Stimulated activated CD4-positive, alpha-beta T cell treated with anti-CD3 and anti-CD28 coated beads, Interleukin-1b, Interleukin-23, amount 100 ng/mL, for 24 hours (primary cell): ENCODE results near the gene UBE2L5.

Experiments used
- DNase-seq, 4 experiments: peaks; one replicate each; pipeline ENCODE4 v3.0.0-alpha.2; 2020; ENCODE audit warnings: low read depth in 4 of 4, low spot score in 1 of 4

Gene UBE2L5

GRCh38 chr13:30404207-30404606, 18.1 kb upstream of the UBE2L5 start:
- DNase-seq, result no peak

GRCh38 chr13:30406779-30407416, 15.4 kb upstream of the UBE2L5 start:
- no peak for DNase-seq

- DNase-seq, result peak; percentile 65 to 91 (median 82)
These were observed 13.8 kb upstream of the UBE2L5 start for GRCh38 chr13:30408319-30409101.

- no peak for DNase-seq
These were observed 12.2 kb upstream of the UBE2L5 start for GRCh38 chr13:30409886-30410704.

GRCh38 chr13:30410705-30411125, 11.6 kb upstream of the UBE2L5 start:
- no peak for DNase-seq

- no peak for DNase-seq
These were observed 9.9 kb upstream of the UBE2L5 start for GRCh38 chr13:30412346-30412745.

- DNase-seq, result no peak
These were observed 8.5 kb upstream of the UBE2L5 start for GRCh38 chr13:30413842-30414241.

- no peak for DNase-seq
These were observed 6.8 kb upstream of the UBE2L5 start for GRCh38 chr13:30415430-30416030.

- DNase-seq, result no peak
These were observed 5.8 kb upstream of the UBE2L5 start for GRCh38 chr13:30416471-30416870.

GRCh38 chr13:30418075-30418716, 4.1 kb upstream of the UBE2L5 start:
- no peak for DNase-seq

- DNase-seq, result no peak
These were observed 3.4 kb upstream of the UBE2L5 start for GRCh38 chr13:30418717-30419459.

GRCh38 chr13:30421093-30422053, 920 bp upstream of the UBE2L5 start:
- peak in 1 of 4 experiments; percentile 38 for DNase-seq

GRCh38 chr13:30423891-30424290, 1.6 kb downstream of the UBE2L5 start:
- no peak for DNase-seq

GRCh38 chr13:30429235-30429634, 6.9 kb downstream of the UBE2L5 start:
- no peak for DNase-seq

- peak in 1 of 4 experiments; percentile 28 for DNase-seq
These were observed 7.7 kb downstream of the UBE2L5 start for GRCh38 chr13:30429721-30430694.

- DNase-seq, result no peak
These were observed 9.1 kb downstream of the UBE2L5 start for GRCh38 chr13:30431269-30431940.

- no peak for DNase-seq
These were observed 13.7 kb downstream of the UBE2L5 start for GRCh38 chr13:30435911-30436451.
